ENCODE data around the gene ZNF609. TPM values are rescaled to one million over a fixed set of nuclear protein-coding genes. Genes with fewer than 3 reads are reported as not detected.

ZNF609 gene
- total RNA-seq, 4 donors from 2014 or later: 25.2 to 45.5 (median 32.6) TPM

DNA sequence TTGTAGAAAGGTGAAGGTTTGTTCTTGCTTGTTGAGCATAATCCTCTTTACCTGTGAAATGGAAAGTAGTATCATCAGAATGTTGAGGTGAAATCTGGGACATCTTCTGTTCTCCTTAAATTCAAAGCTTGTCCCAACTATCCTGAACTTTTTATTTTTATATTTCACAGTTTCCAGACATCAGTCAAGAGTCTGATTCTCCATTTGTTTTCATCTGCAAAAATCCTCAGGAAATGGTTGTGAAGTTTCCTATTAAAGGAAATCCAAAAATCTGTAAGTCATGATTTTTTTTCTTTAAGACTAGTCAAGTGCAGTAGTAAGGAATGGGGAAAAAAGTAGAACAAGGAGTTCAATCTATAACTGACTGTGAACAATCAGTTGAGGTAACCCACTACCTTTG is 15.5 kb upstream of the ZNF609 start:
- H3K4me3 ChIP-seq (replicated peaks in 1 of 3): no peak overlapping the region
- no peak for TF ChIP-seq POLR2A (IDR thresholded peaks at IDR 0.05)
- H3K9me3 ChIP-seq: no peaks in the 10 kb centered on the region
- H3K27me3 ChIP-seq: no peaks in the 10 kb centered on the region
- no peak for DNase-seq
- peaks cover 12 to 18% of the 10 kb centered on the region in 2 donors for H3K36me3 ChIP-seq
- peaks cover 8 to 17% of the 10 kb centered on the region in 2 donors for H3K4me1 ChIP-seq
- peak overlapping the region; percentile 7 to 60 (median 20) for H3K27ac ChIP-seq
- intact Hi-C loops (cut with DNase I): no loop called here

DNA sequence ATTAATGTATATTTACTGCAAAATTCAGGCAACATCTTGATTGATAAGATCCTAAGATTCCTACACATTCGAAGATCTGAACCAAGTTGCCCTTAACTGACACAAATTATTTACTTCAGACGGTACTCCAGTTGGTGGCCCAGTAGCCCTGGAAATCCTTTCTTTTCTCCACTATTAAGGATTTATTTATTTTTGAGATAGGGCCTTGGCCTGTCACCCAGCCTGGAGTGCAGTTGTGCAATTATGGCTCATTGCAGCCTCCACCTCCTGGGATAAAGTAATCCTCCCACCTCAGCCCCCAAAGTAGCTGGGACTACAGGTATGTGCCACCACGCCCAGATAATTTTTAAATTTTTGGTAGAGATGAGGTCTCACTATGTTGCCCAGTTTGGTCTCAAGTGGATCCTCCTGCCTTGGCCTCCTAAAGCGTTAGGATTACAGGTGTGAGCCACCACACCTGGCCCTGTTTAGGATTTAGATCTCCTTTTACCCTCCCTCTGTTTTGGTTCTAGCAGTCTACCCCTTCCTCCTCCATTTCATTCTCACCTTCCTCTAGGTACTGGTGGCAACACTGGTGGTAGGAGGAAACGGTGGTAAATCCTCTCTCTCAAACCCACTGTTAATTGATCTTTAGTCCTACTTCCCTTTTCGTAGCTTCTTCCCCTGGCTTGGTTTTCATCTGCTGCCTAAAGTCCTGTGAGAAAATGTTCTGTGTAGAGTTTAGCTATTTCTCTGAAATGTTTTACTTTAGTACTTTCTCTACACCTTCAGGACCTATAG is 12.7 kb upstream of the ZNF609 start:
- Histone ChIP-seq H3K27ac (no peak overlapping the region), H3K4me3 (replicated peaks in 1 of 3) (no peak overlapping the region), H3K4me1 (peaks cover 8 to 18% of the 10 kb centered on the region in 2 donors), H3K36me3 (peaks cover 12 to 18% of the 10 kb centered on the region in 2 donors), H3K27me3 (no peaks in the 10 kb centered on the region), H3K9me3 (no peaks in the 10 kb centered on the region)
- DNase-seq: no peak
- intact Hi-C loops (cut with DNase I): no loop called here
- TF ChIP-seq, protein P1, sequence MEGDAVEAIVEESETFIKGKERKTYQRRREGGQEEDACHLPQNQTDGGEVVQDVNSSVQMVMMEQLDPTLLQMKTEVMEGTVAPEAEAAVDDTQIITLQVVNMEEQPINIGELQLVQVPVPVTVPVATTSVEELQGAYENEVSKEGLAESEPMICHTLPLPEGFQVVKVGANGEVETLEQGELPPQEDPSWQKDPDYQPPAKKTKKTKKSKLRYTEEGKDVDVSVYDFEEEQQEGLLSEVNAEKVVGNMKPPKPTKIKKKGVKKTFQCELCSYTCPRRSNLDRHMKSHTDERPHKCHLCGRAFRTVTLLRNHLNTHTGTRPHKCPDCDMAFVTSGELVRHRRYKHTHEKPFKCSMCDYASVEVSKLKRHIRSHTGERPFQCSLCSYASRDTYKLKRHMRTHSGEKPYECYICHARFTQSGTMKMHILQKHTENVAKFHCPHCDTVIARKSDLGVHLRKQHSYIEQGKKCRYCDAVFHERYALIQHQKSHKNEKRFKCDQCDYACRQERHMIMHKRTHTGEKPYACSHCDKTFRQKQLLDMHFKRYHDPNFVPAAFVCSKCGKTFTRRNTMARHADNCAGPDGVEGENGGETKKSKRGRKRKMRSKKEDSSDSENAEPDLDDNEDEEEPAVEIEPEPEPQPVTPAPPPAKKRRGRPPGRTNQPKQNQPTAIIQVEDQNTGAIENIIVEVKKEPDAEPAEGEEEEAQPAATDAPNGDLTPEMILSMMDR (IDR thresholded peaks at IDR 0.05): no peak
- TF ChIP-seq POLR2A (IDR thresholded peaks at IDR 0.05): no peak
- WGBS, 2 donors: 96 to 97% methylated on average over 6 of the region's 6 CpGs

DNA sequence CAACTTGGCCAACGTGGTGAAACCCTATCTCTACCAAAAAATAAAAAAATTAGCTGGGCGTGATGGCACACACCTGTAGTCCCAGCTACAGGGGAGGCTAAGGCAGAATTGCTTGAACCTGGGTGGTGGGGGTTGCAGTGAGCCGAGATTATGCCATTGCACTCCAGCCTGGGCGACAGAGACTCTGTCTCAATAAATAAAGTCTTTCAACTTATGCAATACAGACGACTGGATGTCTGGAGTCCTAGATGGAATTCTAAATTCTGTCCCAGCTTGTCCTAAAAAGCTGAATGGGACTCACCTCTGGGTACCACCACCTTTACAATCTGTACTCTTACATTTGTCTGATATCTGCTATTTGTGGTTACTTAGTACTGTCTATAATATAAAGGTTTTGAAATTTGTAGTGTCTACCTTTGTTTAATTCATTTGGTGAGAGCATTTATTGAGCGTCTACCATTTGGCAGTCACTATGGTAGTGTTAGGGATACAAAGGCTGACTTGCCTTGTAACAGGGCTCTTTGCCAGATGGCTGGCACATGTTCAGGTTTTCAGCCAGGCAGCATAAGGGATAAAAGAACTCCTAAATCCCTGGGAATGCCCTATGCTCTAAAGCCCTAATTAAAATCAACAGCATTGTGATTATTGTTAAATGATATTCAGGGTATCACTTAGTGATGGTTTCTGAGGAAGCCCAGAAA is 7.2 kb upstream of the ZNF609 start:
- WGBS, 2 donors: 76 to 78% methylated on average over 6 of the region's 6 CpGs
- DNase-seq: peak; percentile 74 to 81
- Histone ChIP-seq H3K27me3 (no peaks in the 10 kb centered on the region), H3K36me3 (peaks cover under 1 to 6% of the 10 kb centered on the region in 2 donors), H3K27ac (no peak overlapping the region), H3K4me1 (peaks cover 4 to 19% of the 10 kb centered on the region in 2 donors), H3K4me3 (replicated peaks in 1 of 3) (no peak overlapping the region), H3K9me3 (no peaks in the 10 kb centered on the region)
- TF ChIP-seq POLR2A (IDR thresholded peaks at IDR 0.05): no peak
- TF ChIP-seq, protein P1 (IDR thresholded peaks at IDR 0.05): no peak
- intact Hi-C loops (cut with DNase I): no loop called here

DNA sequence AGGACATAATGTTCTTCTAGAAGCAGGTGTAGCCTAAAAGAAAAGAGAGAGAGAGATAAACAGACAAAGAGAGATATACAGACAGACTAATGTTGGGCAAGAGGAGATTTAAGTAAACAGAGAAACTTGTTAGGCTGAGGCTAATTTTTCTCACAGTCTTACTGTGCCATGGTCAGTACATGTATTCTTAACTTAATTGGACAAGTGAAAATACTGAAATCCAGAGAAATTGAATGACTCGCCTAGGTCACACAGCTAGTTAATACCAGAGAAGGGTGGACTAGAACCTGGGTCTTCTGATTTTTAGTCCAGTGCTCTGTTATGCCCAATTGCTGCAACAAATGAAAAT is 6.7 kb upstream of the ZNF609 start:
- H3K27me3 ChIP-seq: no peaks in the 10 kb centered on the region
- WGBS, 2 donors: 97 to 100% methylated on average over 1 of the region's 1 CpG
- peaks cover 4 to 19% of the 10 kb centered on the region in 2 donors for H3K4me1 ChIP-seq
- no peak overlapping the region for H3K27ac ChIP-seq
- H3K36me3 ChIP-seq: peaks cover 0 to 3% of the 10 kb centered on the region in 2 donors
- H3K4me3 ChIP-seq (replicated peaks in 1 of 3): no peak overlapping the region
- H3K9me3 ChIP-seq: no peaks in the 10 kb centered on the region
- TF ChIP-seq POLR2A (IDR thresholded peaks at IDR 0.05): no peak
- TF ChIP-seq, protein P1 (IDR thresholded peaks at IDR 0.05): no peak
- no peak for DNase-seq
- intact Hi-C loops (cut with DNase I): no loop called here

DNA sequence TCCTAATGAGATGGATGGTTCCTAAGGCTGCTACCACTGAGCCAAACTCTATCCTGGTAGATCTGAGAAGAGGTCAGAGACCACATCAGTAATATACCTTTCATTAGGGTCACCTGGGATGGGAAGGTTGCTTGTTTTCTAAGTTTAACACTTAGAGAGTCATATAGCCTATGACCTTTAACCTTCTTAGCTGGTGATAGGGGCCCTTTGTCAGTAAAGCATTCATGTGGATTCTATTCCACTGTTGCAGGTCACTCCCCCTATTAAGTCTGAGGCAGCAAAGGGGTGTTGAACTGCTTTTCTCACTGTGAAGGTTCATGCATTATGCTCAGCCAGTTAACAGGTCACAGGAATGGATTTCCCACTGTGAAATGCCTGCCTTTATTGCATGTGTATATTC is 6.1 kb upstream of the ZNF609 start:
- H3K4me3 ChIP-seq (replicated peaks in 1 of 3): no peak overlapping the region

More for the DNA sequence above, 6.1 kb upstream of the ZNF609 start:
- H3K27me3 ChIP-seq: no peaks in the 10 kb centered on the region
- DNase-seq: no peak
- TF ChIP-seq, protein P1 (IDR thresholded peaks at IDR 0.05): no peak
- no peak for TF ChIP-seq POLR2A (IDR thresholded peaks at IDR 0.05)
- H3K9me3 ChIP-seq: no peaks in the 10 kb centered on the region
- peaks cover 4 to 25% of the 10 kb centered on the region in 2 donors for H3K4me1 ChIP-seq
- intact Hi-C loops (cut with DNase I): no loop called here
- no peak overlapping the region for H3K27ac ChIP-seq
- no peaks in the 10 kb centered on the region for H3K36me3 ChIP-seq
